Astrocyte (in vitro differentiated cells and primary cell): ENCODE data around the gene HDAC11. TPM values are rescaled to one million over a fixed set of nuclear protein-coding genes. Genes with fewer than 3 reads are reported as not detected.

Experiments used
- DNase-seq: peaks from one replicate; pipeline ENCODE4 v3.0.0-alpha.2; 2010; ENCODE audit warnings: low read depth
- FAIRE-seq: peaks from 2 replicates; lab custom pipeline; 2011; peaks lifted over from hg19 to GRCh38; lab: Jason Lieb, UNC
- H2AFZ ChIP-seq: 2 replicates; pipeline ENCODE4 v1.6.0; 2012; ENCODE audit warnings: low read depth, low read length, inconsistent platforms
- H3K27ac ChIP-seq: 2 replicates; pipeline ENCODE4 v1.5.1; 2011; ENCODE audit warnings: low read depth, low read length, inconsistent platforms
- H3K27me3 ChIP-seq: 2 replicates; pipeline ENCODE4 v1.6.0; 2011; ENCODE audit warnings: low read length, inconsistent platforms; ENCODE audit not compliant: insufficient read depth
- H3K36me3 ChIP-seq: 2 replicates; pipeline ENCODE4 v1.5.1; 2011; ENCODE audit warnings: low read length, inconsistent platforms; ENCODE audit not compliant: insufficient read depth
- H3K4me1 ChIP-seq: 2 replicates; pipeline ENCODE4 v1.5.1; 2011; ENCODE audit warnings: low read length, inconsistent platforms; ENCODE audit not compliant: insufficient read depth
- H3K4me2 ChIP-seq: 2 replicates; pipeline ENCODE4 v1.6.0; 2012; ENCODE audit warnings: low read length, inconsistent platforms
- H3K4me3 ChIP-seq: 2 replicates; pipeline ENCODE4 v1.5.1; 2011; ENCODE audit warnings: low read depth, mild to moderate bottlenecking, low read length, inconsistent platforms; ENCODE audit not compliant: insufficient read depth
- H3K79me2 ChIP-seq: 2 replicates; pipeline ENCODE4 v1.6.0; 2012; ENCODE audit warnings: mild to moderate bottlenecking, low read length, inconsistent platforms; ENCODE audit not compliant: insufficient read depth
- H3K9ac ChIP-seq: 2 replicates; pipeline ENCODE4 v1.6.0; 2012; ENCODE audit warnings: mild to moderate bottlenecking, low read length, inconsistent platforms
- H3K9me3 ChIP-seq: 2 replicates; pipeline ENCODE4 v1.5.1; 2012; ENCODE audit warnings: low read depth, mild to moderate bottlenecking, low read length, inconsistent platforms; ENCODE audit not compliant: insufficient read depth
- H4K20me1 ChIP-seq: 2 replicates; pipeline ENCODE4 v1.6.0; 2012; ENCODE audit warnings: low read length, inconsistent platforms; ENCODE audit not compliant: insufficient read depth
- H3K27ac Mint-ChIP-seq: one replicate; pipeline ENCODE4 v1.8.0; 2021; ENCODE audit warnings: mild to moderate bottlenecking, mixed read lengths; ENCODE audit not compliant: unreplicated experiment
- H3K27me3 Mint-ChIP-seq: one replicate; pipeline ENCODE4 v1.8.0; 2021; ENCODE audit warnings: low read depth, mixed read lengths; ENCODE audit not compliant: unreplicated experiment
- H3K36me3 Mint-ChIP-seq: one replicate; pipeline ENCODE4 v1.8.0; 2021; ENCODE audit warnings: low read depth, mixed read lengths; ENCODE audit not compliant: unreplicated experiment
- H3K4me1 Mint-ChIP-seq: one replicate; pipeline ENCODE4 v1.8.0; 2021; ENCODE audit warnings: low read depth, mixed read lengths; ENCODE audit not compliant: unreplicated experiment
- H3K4me3 Mint-ChIP-seq: one replicate; pipeline ENCODE4 v1.8.0; 2021; ENCODE audit warnings: mild to moderate bottlenecking, moderate library complexity, mixed read lengths; ENCODE audit not compliant: unreplicated experiment
- H3K9me3 Mint-ChIP-seq: one replicate; pipeline ENCODE4 v1.8.0; 2021; ENCODE audit warnings: mild to moderate bottlenecking, mixed read lengths; ENCODE audit not compliant: unreplicated experiment
- CTCF ChIP-seq: IDR thresholded peaks from 2 replicates; pipeline ENCODE4 v1.5.1; 2011; ENCODE audit warnings: low read depth, mild to moderate bottlenecking, inconsistent platforms, low read length, moderate library complexity; ENCODE audit not compliant: insufficient read depth
- EZH2 ChIP-seq: IDR thresholded peaks from 2 replicates; pipeline ENCODE4 v1.6.1; 2012; ENCODE audit warnings: mild to moderate bottlenecking, low read length, inconsistent platforms; ENCODE audit not compliant: insufficient read depth
- total RNA-seq: library from RNA; stranded (reverse); gene quantifications from 2 replicates; pipeline ENCODE4 v1.2.1, GENCODE V29; 2021

The HDAC11 gene
- total RNA-seq, 1 donor from 2014 or later: 8.6 TPM

- no peak overlapping the region for H2AFZ ChIP-seq
- H3K27ac Mint-ChIP-seq: no peak overlapping the region
Observed at GRCh38 chr3:13494463-13495350, 14.6 kb downstream of the HDAC11 start.

GRCh38 chr3:13495351-13495813 is 15.3 kb downstream of the HDAC11 start:
- DNase-seq: no peak

More at GRCh38 chr3:13494463-13495350, 14.6 kb downstream of the HDAC11 start:
- Histone ChIP-seq H3K36me3 (no peaks in the 10 kb centered on the region), H3K79me2 (no peaks in the 10 kb centered on the region), H3K4me3 (no peak overlapping the region), H4K20me1 (peaks cover 15% of the 10 kb centered on the region), H3K4me1 (no peaks in the 10 kb centered on the region), H3K9me3 (no peaks in the 10 kb centered on the region), H3K27ac (no peak overlapping the region), H3K27me3 (no peaks in the 10 kb centered on the region), H3K4me2 (no peak overlapping the region), H3K9ac (no peak overlapping the region)
- TF ChIP-seq CTCF (peak; percentile 45), EZH2 (no peak)
- Mint-ChIP-seq H3K4me3 (no peak overlapping the region), H3K36me3 (peaks cover 14% of the 10 kb centered on the region), H3K4me1 (peaks cover 7% of the 10 kb centered on the region), H3K9me3 (no peaks in the 10 kb centered on the region), H3K27me3 (peaks cover 16% of the 10 kb centered on the region)
- FAIRE-seq (no peak), DNase-seq (no peak)

More at GRCh38 chr3:13495351-13495813, 15.3 kb downstream of the HDAC11 start:
- no peak overlapping the region for H3K9ac ChIP-seq
- no peak overlapping the region for H2AFZ ChIP-seq
- no peaks in the 10 kb centered on the region for H3K4me1 ChIP-seq
- Mint-ChIP-seq H3K36me3 (peaks cover 14% of the 10 kb centered on the region), H3K4me3 (no peak overlapping the region), H3K4me1 (peaks cover 7% of the 10 kb centered on the region), H3K27ac (no peak overlapping the region), H3K9me3 (no peaks in the 10 kb centered on the region), H3K27me3 (peaks cover 16% of the 10 kb centered on the region)
- no peaks in the 10 kb centered on the region for H3K79me2 ChIP-seq
- no peak overlapping the region for H3K4me2 ChIP-seq
- peaks cover 15% of the 10 kb centered on the region for H4K20me1 ChIP-seq
- H3K9me3 ChIP-seq: no peaks in the 10 kb centered on the region
- no peaks in the 10 kb centered on the region for H3K36me3 ChIP-seq
- FAIRE-seq: no peak
- H3K4me3 ChIP-seq: no peak overlapping the region
- H3K27me3 ChIP-seq: no peaks in the 10 kb centered on the region
- no peak for TF ChIP-seq EZH2
- no peak for TF ChIP-seq CTCF
- no peak overlapping the region for H3K27ac ChIP-seq
